ENCODE data around the gene NOX3.

The NOX3 gene

DNA sequence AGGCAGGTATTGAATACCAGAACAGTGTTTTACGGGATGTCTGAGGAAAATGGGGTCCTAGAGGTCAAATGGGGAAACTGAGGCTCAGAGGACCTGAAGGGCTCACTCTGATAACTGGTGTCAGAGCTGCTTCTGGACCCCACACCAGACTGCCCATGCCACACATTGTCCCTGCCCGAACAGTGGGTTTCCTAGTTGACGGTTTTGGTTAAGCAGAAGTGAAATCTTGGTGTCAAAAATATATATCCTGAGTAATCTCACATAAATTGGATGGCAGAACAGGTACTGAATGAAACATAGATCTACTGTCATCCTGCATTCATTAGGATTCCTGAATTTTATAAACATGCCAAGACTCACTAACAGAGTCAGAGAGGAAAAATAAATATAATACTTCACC, 16.3 kb downstream of the NOX3 start:
- no peak for DNase-seq
- intact Hi-C loops (cut with DNase I), result no loop called here

DNA sequence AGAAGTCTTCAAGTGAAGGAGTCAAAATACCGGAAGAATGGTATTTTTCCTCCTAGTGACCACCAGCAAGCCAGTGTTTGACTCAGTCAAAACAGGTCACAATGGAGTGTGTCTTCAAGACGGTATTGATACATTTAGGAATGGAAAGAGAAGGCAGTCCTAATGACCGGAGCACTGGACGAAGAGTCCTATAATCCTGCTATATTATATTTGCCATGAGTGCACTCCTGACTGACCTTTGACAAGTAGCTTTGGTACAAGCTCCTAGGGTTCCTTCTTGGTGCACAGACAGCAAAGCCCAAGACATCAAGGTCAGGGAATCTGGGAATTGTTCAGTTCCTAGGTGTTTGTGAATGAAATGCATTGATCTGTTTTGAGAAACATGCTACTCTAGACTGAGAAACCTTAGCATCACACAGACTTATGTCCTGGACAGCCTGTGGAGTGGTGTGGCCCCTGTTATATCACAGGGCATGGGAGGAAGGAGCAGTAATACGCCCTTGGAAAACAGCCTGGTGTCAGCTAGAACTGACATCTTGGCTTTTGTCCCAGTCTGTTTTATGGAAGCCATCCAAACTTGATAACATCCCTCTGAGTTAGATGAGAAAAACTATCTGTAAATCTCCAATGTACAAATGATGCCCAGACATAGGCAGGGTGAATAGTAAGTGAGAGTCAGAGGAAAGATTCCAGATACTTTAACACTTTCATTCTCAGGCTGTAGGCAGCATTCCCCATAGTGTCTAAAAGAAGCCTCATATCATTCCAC, 18.5 kb downstream of the NOX3 start:
- no peak for DNase-seq
- intact Hi-C loops (cut with DNase I), result no loop called here

DNA sequence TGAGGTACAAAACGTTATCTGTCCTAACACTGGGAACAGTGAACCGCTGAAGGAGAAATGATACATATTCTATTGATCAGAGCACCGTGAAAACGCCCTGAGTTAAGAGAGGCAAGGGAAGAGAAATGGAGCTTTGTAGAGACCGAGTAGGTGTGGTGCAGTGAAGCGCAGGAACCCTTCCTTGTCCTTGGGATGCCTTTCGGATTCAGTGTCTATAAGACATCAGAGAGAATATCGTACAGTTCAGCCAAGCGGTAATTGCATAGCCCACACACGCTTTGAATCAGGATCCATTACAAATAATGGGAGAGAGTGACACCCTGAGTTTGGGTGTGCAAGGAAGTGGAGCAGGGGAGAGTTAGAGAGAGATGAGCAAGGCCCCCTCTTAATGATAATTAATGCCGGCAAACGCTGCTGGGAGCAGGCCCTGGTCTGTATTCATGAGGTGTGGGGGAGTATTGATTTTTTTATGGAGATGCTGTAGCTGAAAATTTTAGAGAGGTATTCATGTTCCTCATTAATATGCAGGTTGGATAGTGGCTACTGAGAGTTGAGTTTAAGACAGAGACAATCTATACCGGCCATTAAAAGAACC, 20.7 kb downstream of the NOX3 start:
- intact Hi-C loops (cut with DNase I), result no loop called here

DNA sequence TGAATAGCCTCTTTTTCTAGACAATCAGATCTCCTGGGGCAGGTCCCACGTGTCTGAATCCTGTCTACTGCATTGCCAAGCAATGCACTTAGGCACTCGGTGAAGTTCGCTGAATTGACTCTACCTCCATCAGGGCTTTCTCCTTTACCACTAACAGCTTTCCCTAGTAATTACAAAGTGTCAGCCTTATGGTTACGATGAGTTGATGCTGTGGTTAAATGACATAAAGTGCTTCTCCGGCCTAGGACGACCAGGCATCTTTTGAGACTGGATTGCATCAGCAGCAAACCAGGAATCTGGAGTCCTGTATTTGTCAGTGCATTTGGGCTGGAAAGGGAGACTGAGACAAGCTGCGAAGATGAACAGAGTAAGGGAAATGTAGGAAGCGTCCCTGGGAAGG, 21.5 kb downstream of the NOX3 start:
- intact Hi-C loops (cut with DNase I), result no loop called here
- no peak for DNase-seq

More for the DNA sequence above, 20.7 kb downstream of the NOX3 start:
- no peak for DNase-seq

DNA sequence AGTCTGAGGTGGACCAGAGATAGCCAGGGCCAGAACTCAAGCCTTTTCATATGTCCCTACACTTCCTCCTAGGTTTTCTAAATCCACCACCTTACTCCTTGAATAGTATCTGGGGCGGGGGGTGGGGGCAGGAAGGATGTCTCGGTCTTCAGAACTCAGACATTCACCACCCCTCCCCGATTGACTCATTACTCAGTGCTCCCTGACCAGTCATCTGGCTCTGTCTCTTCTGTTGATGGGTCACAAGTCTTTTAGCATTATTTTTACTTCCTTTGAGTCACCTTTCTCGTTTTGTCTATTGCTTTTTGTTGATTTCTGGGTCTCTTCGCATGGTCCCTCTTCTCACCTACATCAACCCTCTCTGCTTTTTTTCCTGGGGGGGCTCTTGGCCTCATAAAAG, 23.3 kb downstream of the NOX3 start:
- DNase-seq, result no peak
- intact Hi-C loops (cut with DNase I), result no loop called here

DNA sequence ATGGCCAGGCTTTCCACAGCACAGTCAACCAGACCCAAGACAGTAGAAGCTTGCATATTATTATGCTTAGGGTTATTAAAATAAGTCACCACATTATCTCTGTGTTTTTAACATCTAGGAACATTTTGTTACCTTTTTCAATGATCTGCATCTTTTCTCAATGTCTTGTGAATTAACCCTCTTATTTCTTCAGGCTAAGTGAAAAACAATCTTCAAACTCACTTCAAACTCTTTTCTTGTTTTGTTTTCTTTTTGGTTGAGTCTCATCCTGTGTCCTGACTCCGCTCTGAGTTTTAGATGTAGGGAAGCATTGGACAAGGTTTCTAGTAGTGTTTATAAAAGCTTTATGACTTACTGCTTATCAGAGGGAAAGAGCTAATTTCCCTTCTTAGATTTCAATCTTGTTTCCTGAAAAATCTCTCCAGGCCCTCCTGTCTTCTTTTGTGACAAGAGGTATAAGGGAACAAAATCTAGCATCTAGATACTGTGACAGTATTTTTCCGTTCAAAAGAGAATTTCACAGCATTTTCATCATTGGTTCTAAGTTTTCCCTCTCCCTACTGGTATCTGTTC, 26.2 kb downstream of the NOX3 start:
- intact Hi-C loops (cut with DNase I), result no loop called here
- no peak for DNase-seq

DNA sequence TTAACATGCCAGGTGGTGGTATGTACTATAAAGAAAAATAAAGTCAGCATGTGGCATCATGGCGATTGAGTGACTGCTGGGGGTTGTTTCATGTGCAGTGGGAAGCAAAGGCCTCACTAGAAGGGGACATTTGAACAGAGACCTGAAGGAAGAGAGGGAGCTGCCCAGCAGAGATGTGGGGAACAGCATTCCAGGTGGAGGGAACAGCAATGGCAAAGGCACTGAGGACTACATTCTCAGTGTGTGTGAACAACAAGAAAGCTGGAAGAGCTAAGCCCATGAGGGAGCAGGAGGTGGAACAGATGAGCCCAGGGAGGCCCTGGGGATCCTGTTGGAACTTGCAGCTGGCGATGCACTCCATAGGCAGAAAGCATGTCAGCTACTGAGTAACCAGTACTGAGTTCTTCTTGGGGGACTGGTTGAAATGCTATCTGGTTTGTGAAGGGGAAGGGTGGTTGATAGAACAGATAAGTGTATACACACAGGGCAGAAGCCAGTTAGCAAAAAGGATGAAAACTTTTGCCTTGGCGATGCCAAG, 29.2 kb downstream of the NOX3 start:
- no peak for DNase-seq
- intact Hi-C loops (cut with DNase I), result no loop called here

DNA sequence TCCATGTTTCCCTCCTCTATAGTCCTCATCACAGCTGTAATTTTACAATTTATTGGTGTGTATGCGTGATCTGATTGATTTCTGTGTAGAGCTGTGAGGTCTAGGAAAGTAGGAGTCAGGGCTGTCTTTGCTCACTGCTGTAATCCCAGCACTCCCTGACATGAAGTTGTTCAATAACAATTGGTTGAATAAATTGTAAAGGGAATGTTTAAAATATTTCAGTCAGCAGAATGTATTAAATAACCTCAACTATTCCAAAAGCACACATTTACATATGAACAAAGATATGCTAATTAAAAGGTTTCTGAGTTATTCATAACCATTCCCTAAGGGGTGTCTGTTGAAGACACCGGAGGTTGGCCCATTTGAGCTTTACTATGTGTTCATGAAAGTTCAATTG, 31.5 kb downstream of the NOX3 start:
- intact Hi-C loops (cut with DNase I), result no loop called here
- no peak for DNase-seq

DNA sequence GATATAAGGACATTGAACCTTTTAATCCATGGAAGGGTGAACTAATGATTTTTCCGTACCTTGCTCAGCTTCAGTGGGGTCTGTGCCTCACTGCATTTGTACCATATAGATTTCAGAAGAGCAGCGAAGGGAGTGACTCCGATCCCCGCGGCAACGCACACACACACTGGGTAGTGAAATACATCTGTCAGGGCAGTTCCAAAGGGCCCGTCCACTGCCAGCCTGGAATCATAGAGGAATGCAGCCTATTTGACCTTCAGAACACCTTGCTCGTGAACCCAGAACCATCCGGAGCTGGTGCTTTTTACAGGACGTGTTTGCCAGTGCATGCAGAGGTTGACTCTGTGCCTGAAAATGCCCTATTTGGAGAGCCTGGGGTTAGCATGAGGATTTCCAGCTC, 33.0 kb downstream of the NOX3 start:
- intact Hi-C loops (cut with DNase I), result no loop called here
- no peak for DNase-seq

DNA sequence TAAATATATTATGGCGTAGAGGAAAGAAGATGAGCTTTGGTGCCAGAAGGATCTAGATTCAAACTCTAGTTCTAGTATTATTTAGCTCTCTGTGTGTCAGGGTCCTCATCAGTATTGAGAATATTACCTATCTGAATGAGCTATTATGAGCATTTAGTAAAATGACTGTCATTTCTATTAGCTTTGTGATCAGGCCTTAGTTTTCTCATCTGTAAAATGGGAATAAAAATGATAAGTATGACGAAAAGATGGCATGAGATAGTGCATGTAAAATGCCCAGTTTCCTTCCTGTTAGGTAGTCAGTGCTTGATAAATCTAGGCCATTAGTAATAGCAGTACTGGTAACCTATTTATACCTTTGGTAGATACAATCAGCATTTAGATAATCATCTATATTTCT, 35.1 kb downstream of the NOX3 start:
- intact Hi-C loops (cut with DNase I), result no loop called here
- no peak for DNase-seq

DNA sequence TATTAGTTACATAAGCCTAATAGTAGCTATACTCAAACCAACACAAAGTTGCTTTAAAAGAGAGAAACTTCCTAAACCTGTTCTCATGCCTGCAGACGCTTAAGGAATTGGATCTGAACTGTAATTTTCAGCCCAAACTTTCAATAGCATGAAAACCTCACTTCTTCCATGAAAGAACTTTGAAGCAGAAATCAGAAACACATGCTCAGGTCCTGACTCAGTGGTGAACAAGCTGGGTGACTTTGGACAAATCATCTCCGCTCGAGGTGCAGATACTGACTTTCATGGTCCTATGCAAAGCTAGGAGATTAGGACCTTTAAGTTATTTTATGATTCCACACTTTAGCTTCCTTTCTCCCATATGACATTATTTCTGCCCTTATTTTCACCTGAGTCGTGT, 36.5 kb downstream of the NOX3 start:
- DNase-seq, result no peak
- intact Hi-C loops (cut with DNase I), result no loop called here

DNA sequence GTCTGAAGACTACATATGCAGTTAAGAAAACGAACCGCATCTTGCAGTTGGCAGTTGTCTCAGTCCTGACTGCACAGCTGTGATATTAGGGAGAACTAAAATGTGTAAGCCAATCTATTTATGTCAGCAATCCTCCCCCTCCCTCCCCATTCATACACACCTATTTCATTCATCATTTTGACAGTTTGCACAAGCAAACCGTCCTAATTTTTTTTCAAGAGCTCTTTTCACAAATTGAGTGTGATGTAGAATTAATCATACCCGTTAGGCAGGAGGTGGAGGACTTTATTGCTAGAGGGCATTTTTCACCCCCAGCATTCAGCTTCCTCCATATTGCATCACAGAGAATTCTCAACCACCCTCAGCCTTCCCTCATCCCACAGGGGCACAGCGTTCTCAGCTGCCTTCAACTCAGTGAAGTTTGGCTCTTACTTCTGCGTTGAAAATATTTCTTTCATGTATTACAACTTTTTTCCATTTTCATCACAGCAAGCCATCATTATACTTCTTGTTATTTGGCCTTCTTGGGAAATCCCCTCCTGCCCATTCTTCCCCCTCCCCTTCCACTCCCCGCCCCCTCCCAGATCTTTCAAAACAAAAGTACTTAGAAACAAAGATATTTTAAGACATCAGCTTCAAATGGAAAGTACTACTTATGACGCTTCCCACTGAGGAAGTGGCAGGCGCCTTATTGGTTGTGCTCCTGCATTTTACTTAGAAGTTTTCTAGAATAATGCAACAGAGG, 37.5 kb downstream of the NOX3 start:
- DNase-seq, result no peak
- intact Hi-C loops (cut with DNase I), result no loop called here

DNA sequence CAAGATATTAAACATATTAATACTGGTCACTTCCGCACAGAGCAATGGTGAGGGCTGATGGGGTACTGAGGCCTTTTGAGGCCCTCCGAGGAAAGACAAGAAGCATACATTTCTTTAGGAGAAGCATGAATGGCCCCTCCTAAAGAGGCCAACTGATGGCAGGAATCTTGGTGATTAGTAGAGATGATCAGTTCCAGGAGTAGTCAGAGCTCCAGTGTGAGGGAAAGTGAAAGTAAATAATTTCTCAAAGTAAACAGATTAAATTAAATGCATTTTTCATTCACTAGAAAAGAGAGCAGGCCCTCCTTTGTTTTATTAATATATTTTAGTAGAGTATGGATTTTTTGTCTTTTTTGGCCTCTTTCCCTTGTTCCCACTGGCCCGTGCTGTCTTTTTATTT, 38.2 kb downstream of the NOX3 start:
- DNase-seq, result no peak
- intact Hi-C loops (cut with DNase I), result no loop called here

DNA sequence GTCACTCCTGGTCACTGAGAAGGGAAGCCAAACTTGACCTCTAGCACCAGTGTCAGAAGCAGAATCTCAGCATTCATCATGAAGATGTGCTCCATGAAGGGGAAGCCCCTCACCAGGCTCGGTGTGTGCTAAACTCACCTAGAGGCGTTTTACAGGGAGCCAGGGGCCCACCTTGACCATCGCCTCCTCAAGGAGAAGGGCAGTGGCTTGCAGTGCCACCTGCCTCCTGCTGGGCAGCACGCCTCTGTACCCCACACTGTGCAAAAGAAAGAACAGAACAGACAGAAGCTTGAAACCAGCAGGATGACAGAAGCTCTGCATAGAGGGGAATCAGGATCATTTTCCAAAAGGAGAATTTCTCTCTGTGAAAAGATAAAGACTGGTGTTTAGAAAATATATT, 39.7 kb downstream of the NOX3 start:
- intact Hi-C loops (cut with DNase I), result no loop called here
- no peak for DNase-seq

DNA sequence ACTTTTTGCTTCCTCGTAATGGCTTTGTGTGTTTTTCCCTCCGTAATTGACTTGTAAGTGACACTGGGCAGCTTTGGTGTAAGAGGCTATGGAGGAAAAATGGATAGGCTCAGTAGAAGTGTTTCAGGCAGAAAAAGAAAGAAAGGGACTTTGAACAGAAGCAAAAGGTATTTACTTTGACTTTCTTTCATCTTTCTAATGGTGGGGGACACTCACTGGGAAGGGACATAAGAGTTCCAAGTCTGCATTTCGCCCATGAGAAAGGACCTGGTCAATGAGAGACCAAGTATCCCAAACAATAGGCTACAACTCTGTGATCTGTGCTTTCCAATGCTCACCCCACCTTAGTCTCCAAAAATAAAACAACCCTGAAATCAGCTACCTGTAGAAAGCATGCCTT, 41.6 kb downstream of the NOX3 start:
- intact Hi-C loops (cut with DNase I), result no loop called here
- no peak for DNase-seq

DNA sequence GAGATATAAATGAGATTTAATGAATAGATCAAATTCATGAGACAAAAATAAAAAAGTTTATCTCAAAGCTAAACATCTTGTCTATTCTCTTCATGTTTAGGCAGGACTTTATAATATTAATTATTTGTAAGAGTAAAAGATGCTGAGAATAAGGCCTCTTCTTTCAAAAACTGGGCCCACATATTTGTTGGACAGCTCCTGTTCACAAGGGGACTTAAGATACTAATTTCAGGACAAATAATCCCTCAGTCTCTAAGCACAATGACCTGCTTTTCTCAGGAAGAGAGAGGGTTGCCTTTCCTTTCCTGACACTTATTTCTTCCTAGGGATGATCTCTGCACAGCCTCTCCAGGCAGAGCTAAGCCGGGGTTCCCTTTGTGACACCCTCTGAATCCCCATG, 43.3 kb downstream of the NOX3 start:
- intact Hi-C loops (cut with DNase I), result no loop called here
- DNase-seq, result no peak

DNA sequence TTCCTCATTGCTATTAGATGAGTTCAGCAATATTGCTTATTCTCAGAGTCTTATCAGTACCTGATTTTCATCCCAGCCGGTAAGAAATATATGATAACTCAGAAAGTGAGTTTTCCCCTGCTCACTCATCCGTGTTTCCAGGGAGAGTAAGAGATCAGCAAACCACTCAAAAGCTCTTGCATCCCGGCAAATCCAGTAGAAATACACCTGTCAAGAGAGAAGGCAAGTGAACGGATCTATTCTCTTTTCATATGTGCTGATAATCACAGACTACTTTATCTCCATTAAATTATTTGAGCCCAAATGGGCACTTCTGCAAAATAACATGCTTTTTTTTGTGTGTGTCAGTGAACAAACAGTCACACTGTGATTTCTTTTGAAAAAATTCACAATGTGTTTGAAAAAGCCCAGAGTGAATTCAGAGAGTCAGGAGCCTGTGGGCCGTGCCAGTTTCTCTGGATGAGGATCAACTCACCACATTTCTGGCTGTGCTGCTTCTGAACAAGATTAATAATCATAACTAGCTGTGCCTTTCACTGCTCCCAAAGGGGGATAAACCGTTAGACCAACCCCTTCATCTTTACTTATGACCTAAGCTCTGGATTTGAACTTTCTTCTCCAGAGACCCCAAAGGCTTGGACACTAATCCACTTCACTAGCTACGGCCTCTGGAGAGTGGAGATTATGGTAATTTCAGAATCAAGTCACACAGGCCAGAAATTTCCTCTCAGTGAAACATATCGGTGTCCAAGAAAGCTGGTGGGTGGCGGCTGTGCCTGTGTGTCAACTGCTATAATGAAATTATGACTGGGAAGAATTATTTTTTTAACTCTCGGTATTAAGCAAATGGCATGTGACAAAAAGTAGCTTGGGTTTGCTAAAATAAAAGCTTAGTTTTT, 44.2 kb downstream of the NOX3 start:
- intact Hi-C loops (cut with DNase I), result no loop called here
- DNase-seq, result no peak

DNA sequence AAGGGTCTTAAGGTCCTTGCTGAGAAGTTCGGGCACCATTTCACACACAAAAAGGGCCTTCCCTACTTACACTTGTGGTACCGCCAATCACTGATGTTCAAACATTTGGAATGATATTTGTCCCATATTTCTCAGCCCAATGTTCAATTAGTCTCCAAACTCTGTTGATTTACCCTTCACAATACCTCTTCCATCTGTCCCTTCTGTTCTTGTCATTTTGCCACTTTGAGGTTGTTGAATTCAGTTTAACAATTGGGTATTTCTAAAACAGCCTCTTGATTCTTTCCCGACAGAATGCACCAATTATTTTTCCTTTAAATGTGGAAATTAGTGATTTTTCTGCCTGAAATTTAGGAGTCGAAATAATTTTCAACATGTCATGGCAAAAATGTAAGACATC, 46.2 kb downstream of the NOX3 start:
- intact Hi-C loops (cut with DNase I), result no loop called here
- DNase-seq, result no peak

DNA sequence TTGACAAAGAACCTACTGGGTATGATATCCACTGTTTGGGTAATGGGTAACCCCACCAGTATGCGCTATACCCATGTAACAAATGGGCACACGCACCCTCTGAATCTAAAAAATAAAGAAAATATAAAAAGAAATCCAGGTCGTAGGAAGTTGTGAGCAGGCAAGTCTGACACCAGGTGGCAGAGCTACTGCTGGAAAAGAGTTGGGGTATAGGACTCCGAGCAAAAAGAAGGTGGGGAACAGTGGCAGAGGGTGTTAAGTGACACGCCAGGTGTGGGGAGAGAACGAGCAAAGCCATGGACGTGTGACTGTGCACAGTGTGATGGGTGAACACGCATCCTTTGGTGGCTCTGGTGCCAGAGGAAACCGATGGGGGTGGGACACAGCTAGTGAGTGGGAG, 46.7 kb downstream of the NOX3 start:
- DNase-seq, result no peak

DNA sequence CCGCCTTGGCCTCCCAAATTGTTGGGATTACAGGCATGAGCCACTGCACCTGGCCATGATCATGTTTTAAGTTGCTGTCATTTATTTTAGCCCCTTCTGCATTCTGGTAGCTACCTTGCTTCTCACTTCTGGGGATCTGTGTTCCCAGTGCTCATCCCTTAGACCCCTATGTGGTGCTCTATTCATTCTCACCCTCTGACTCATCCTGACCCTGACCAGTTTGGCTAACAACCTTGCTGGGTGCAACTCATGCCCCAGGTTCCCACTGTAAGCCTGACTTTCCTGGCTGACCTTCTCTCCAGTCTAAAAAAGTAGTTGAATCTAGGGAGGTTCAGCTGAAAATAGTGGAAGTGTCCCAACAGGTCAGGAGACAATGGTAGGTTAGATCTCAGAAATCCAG, 47.4 kb downstream of the NOX3 start:
- DNase-seq, result no peak
- intact Hi-C loops (cut with DNase I), result no loop called here

More for the DNA sequence above, 46.7 kb downstream of the NOX3 start:
- intact Hi-C loops (cut with DNase I), result no loop called here

Measured in posterior cingulate gyrus (tissue), 11 donors.